Mucosa of descending colon (tissue), 3 donors: ENCODE results near the gene KCP. TPM values are rescaled to one million over a fixed set of nuclear protein-coding genes. Genes with fewer than 3 reads are reported as not detected.
A peak's percentile ranks its signal among the peaks of the same experiment; 100 is the strongest.

Source experiments
- ATAC-seq: fragments of 200-7000 bp; cut with Tn5 transposase; one replicate; pipeline ENCODE4 v1.9.1; 2020; ENCODE audit warnings: mild to moderate bottlenecking, moderate library complexity
- DNase-seq, 3 donors: peaks; one replicate each; pipeline ENCODE4 v3.0.0-alpha.2; 2020
- H3K36me3 ChIP-seq: fragments of 200-600 bp; one replicate; pipeline ENCODE4 v1.8.0; 2021; ENCODE audit warnings: low read depth, mild to moderate bottlenecking
- H3K4me1 ChIP-seq: fragments of 200-600 bp; one replicate; pipeline ENCODE4 v1.8.0; 2021; ENCODE audit warnings: low read depth, mild to moderate bottlenecking
- H3K4me3 ChIP-seq: fragments of 200-600 bp; one replicate; pipeline ENCODE4 v1.8.0; 2021; ENCODE audit warnings: mild to moderate bottlenecking
- H3K9me3 ChIP-seq: fragments of 200-600 bp; one replicate; pipeline ENCODE4 v1.8.0; 2021; ENCODE audit warnings: mild to moderate bottlenecking
- CTCF ChIP-seq: fragments of 200-600 bp; IDR thresholded peaks from one replicate; pipeline ENCODE4 v1.8.0; 2022; ENCODE audit warnings: antibody characterized with exemption, mild to moderate bottlenecking
- intact Hi-C, 2 donors: fragments of 100-400 bp; cut with DNase I in 1 of 2; cut with micrococcal nuclease in 1 of 2; formaldehyde crosslinking; loops; one replicate each; pipeline versions ENCODE4 v1.11.0 to v1.11.1; 2022; cut with DNase I, micrococcal nuclease
- total RNA-seq, 3 donors: library from RNA; stranded (reverse); fragmentation: NEBNext Ultra II Directional in 2 of 3; extraction: Animal tissue kit (Norgen Biotek cat#: 25700) in 2 of 3; gene quantifications; one replicate each; pipeline versions ENCODE4 v1.2.1 to v1.2.4, GENCODE V29; 2021 to 2023
- donor health status: DM: no; HTN: no; CAD: no; lungs with moderate emphysema.
- donor health status: DM: no; HTN: no; CAD: no.
- donor health status: DM: no; HTN: yes; CAD: no.

The KCP gene
- total RNA-seq, 3 donors from 2014 or later, result 0.47 to 1.7 (median 1.4) TPM

GRCh38 chr7:128832880-128833147 lies 77.7 kb downstream of the KCP start:
- DNase-seq (no peak), ATAC-seq (no peak)
- intact Hi-C loops, result no loop called here
- no peak overlapping the region for H3K4me3 ChIP-seq
- H3K4me1 ChIP-seq, result peaks cover 13% of the 10 kb centered on the region
- TF ChIP-seq CTCF, result no peak
- H3K36me3 ChIP-seq, result no peaks in the 10 kb centered on the region
- no peaks in the 10 kb centered on the region for H3K9me3 ChIP-seq

DNA sequence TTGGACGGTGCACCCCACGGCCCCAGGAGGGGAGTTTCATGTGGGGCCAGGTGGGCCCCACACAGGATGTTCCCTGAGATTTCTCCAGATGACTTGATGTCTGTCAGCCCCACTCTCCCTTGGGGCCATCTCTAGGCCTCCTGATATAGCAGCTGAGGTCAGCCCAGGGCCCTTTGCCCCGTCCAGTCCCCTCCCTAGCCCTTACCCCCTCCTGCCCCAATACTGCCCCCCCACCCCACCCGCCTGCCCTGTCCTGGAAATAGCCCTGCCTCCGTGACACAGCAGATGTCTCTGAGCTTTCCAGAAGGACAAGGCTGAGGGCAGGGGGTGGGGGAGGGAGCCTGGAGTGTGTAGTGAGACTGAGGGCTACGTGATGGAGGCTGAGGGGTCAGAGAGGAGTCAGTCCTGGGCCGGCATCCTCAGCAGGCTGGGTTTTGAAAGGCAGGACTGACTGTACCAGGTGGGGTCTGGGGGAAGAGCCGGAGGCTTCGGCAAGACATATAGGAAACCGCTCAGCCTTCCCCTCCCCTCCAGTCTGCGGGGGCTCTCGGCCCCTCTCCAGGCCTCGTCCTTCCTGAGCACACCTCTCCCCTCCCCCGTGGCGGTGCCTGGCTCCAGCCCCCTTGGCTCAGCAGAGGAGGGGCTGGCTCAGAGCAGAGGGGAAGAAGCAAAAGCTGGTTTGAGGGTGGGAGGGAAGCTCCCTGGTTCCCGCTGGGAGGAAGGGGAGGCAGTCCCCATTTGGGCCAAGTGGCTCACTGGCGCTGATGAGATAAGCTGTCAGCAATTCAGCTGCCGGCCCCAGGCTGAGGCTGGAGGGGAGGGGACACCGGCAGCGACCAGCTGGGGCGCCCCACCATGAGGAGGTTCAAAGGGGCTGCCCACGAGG lies 78.3 kb downstream of the KCP start:
- Histone ChIP-seq H3K4me1 (peaks cover 13% of the 10 kb centered on the region), H3K9me3 (no peaks in the 10 kb centered on the region), H3K36me3 (no peaks in the 10 kb centered on the region), H3K4me3 (no peak overlapping the region)
- ATAC-seq (no peak), DNase-seq (no peak)
- intact Hi-C loops, result no loop called here
- no peak for TF ChIP-seq CTCF

DNA sequence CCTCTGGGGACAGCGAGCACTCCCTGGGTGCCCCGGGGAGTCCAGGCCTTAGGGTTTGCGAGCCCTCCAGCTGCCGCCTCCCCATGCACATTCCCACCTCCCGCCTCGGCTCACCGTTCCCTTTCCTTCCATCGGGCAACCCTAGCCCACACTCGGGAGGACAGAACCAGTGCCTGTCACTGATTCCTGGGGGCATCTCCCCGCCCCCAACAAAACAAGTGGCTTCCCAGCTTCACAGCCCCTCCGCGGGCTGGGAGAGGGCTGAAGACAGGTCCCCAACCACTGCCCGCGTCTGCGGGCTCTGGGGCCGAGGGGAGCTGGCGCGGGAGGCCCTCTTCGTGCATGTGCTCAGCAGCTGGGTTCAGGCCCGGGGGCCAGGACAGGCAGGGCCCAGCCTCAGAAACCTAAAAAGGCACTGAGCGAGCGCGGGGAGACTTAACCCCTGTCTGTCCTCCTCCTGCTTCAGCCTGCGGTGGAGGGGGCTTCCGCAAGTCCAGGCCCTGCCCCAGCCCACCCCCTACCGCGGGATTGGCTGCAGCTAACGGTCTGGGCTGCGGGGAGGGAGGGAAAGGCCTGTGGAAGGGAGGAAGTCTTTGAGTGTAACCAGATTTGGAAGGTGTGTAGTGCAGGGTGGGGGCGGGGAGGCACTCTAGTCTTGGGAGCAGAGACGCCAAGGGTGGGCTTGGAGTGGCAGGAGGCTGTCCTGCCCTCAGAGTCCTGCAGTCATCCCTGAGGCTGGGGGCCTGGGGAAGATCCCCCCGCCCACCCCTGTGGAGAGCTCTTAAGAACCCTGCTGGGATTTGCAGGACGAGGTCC lies 79.1 kb downstream of the KCP start:
- DNase-seq (no peak), ATAC-seq (peak; percentile 11)
- intact Hi-C loops, result no loop called here
- Histone ChIP-seq H3K4me1 (peaks cover 13% of the 10 kb centered on the region), H3K36me3 (no peaks in the 10 kb centered on the region), H3K9me3 (no peaks in the 10 kb centered on the region), H3K4me3 (no peak overlapping the region)
- TF ChIP-seq CTCF, result no peak

- intact Hi-C loops, result no loop called here
- no peaks in the 10 kb centered on the region for H3K9me3 ChIP-seq
- peaks cover 13% of the 10 kb centered on the region for H3K4me1 ChIP-seq
- ATAC-seq, result peak; percentile 51
- H3K4me3 ChIP-seq, result no peak within 1 kb of the TSS
- H3K36me3 ChIP-seq, result no peaks in the 10 kb centered on the region
- TF ChIP-seq CTCF, result no peak
- peak in 1 of 3 donors; percentile 63 for DNase-seq
Observed at GRCh38 chr7:128830231-128831177, 80.0 kb downstream of the KCP start, which contains the start of gene FLNC. Gene FLNC, plus strand, starts transcription at chr7:128830406. Its CDS starts 232 bp downstream, at chr7:128830638.
